HepG2 (cell line): ENCODE results near the gene ADIPOR2. TPM values are rescaled to one million over a fixed set of nuclear protein-coding genes. Genes with fewer than 3 reads are reported as not detected.

Source experiments
- AGO1 ChIP-seq: fragments of 200-400 bp; formaldehyde crosslinking; IDR thresholded peaks from 2 replicates; pipeline ENCODE4 v1.6.1; 2017; ENCODE audit warnings: mild to moderate bottlenecking, low read depth, low read length, moderate library complexity; ENCODE audit not compliant: poor library complexity, severe bottlenecking
- FOXK1 ChIP-seq: sonication (generic); formaldehyde crosslinking; IDR thresholded peaks from 2 replicates; pipeline ENCODE4 v1.4.0; 2020; ENCODE audit warnings: low read depth, missing genetic modification reagents, borderline replicate concordance
- GABPA ChIP-seq, 2 experiments: IDR thresholded peaks; 2 replicates each; pipeline ENCODE4 v1.6.1; 2011 to 2016; ENCODE audit warnings: low read depth in 2 of 2, low read length in 1 of 2, missing biosample characterization in 1 of 2, missing genetic modification characterization in 1 of 2
- HNF1B ChIP-seq: sonication (generic); formaldehyde crosslinking; IDR thresholded peaks from 2 replicates; pipeline ENCODE4 v1.5.1; 2020; ENCODE audit warnings: mild to moderate bottlenecking, moderate library complexity, missing genetic modification reagents
- KAT8 ChIP-seq: IDR thresholded peaks from 2 replicates; pipeline ENCODE4 v1.6.1; 2016; ENCODE audit warnings: missing genetic modification reagents, missing compliant biosample characterization
- PCBP1 ChIP-seq: fragments of 200-400 bp; formaldehyde crosslinking; IDR thresholded peaks from 2 replicates; pipeline ENCODE4 v1.6.1; 2017; ENCODE audit warnings: mild to moderate bottlenecking, low read depth, low read length, borderline replicate concordance
- PPARG ChIP-seq: conservative IDR thresholded peaks from 2 replicates; pipeline ENCODE4 v1.6.1; 2016; ENCODE audit warnings: missing biosample characterization, missing genetic modification reagents
- THAP11 ChIP-seq: IDR thresholded peaks from 2 replicates; pipeline ENCODE4 v1.6.1; 2016; ENCODE audit warnings: missing biosample characterization, missing genetic modification reagents
- TRAFD1 ChIP-seq: sonication (generic); formaldehyde crosslinking; IDR thresholded peaks from 2 replicates; pipeline ENCODE4 v1.5.1; 2020; ENCODE audit warnings: missing genetic modification reagents, mild to moderate bottlenecking, borderline replicate concordance
- ZFY ChIP-seq: sonication (generic); formaldehyde crosslinking; IDR thresholded peaks from 2 replicates; pipeline ENCODE4 v1.4.0; 2020; ENCODE audit warnings: missing genetic modification reagents
- ZNF136 ChIP-seq: sonication (generic); formaldehyde crosslinking; IDR thresholded peaks from 2 replicates; pipeline ENCODE4 v1.8.1; 2022; ENCODE audit warnings: low read depth, mild to moderate bottlenecking, moderate library complexity, missing genetic modification reagents
- ZNF367 ChIP-seq: sonication (generic); formaldehyde crosslinking; IDR thresholded peaks from 2 replicates; pipeline ENCODE4 v1.4.0; 2020; ENCODE audit warnings: missing genetic modification reagents, borderline replicate concordance
- ZNF557 ChIP-seq: sonication (generic); formaldehyde crosslinking; IDR thresholded peaks from 2 replicates; pipeline ENCODE4 v1.4.0; 2020; ENCODE audit warnings: missing genetic modification reagents
- ZNF83 ChIP-seq: sonication (generic); formaldehyde crosslinking; IDR thresholded peaks from 2 replicates; pipeline ENCODE4 v1.4.0; 2020; ENCODE audit warnings: missing genetic modification reagents, mild to moderate bottlenecking, borderline replicate concordance
- polyA plus RNA-seq, 8 experiments: library from polyadenylated mRNA; depleted of rRNA in 3 of 8; stranded (reverse) in 7 of 8; unstranded in 1 of 8; fragments of >200 nt; fragmentation: Illumina TruSeq in 4 of 8; extraction: Trizol in 4 of 8; gene quantifications; 2 replicates each; pipeline versions ENCODE4 v1.2.1 to v1.2.3, GENCODE V29; 2011 to 2016; ENCODE audit warnings: low read depth in 4 of 8, missing spikeins in 1 of 8, mixed read lengths in 1 of 8; ENCODE audit not compliant: insufficient read depth in 1 of 8
- total RNA-seq, 5 experiments: library from RNA; depleted of rRNA; stranded (reverse); fragments of >200 nt; fragmentation: Illumina TruSeq; extraction: Trizol; gene quantifications; 2 replicates each; pipeline ENCODE4 v1.2.3, GENCODE V29; 2016; ENCODE audit warnings: low read depth in 1 of 5
- TF ChIP-seq, protein P1 (sequence below): sonication (generic); formaldehyde crosslinking; IDR thresholded peaks from 2 replicates; pipeline ENCODE4 v1.9.0; 2021; ENCODE audit warnings: mild to moderate bottlenecking, missing genetic modification reagents
- TF ChIP-seq, protein P2 (sequence below): sonication (generic); formaldehyde crosslinking; IDR thresholded peaks from 2 replicates; pipeline ENCODE4 v1.4.0; 2020; ENCODE audit warnings: missing genetic modification reagents, mild to moderate bottlenecking, borderline replicate concordance

Gene ADIPOR2
- total and polyA plus RNA-seq, 2 of the 13 experiments (the other 11 are each of a cell fraction or from before 2014, with no cell fraction given), result 35.2 to 52.2 TPM

- TF ChIP-seq, protein P1, sequence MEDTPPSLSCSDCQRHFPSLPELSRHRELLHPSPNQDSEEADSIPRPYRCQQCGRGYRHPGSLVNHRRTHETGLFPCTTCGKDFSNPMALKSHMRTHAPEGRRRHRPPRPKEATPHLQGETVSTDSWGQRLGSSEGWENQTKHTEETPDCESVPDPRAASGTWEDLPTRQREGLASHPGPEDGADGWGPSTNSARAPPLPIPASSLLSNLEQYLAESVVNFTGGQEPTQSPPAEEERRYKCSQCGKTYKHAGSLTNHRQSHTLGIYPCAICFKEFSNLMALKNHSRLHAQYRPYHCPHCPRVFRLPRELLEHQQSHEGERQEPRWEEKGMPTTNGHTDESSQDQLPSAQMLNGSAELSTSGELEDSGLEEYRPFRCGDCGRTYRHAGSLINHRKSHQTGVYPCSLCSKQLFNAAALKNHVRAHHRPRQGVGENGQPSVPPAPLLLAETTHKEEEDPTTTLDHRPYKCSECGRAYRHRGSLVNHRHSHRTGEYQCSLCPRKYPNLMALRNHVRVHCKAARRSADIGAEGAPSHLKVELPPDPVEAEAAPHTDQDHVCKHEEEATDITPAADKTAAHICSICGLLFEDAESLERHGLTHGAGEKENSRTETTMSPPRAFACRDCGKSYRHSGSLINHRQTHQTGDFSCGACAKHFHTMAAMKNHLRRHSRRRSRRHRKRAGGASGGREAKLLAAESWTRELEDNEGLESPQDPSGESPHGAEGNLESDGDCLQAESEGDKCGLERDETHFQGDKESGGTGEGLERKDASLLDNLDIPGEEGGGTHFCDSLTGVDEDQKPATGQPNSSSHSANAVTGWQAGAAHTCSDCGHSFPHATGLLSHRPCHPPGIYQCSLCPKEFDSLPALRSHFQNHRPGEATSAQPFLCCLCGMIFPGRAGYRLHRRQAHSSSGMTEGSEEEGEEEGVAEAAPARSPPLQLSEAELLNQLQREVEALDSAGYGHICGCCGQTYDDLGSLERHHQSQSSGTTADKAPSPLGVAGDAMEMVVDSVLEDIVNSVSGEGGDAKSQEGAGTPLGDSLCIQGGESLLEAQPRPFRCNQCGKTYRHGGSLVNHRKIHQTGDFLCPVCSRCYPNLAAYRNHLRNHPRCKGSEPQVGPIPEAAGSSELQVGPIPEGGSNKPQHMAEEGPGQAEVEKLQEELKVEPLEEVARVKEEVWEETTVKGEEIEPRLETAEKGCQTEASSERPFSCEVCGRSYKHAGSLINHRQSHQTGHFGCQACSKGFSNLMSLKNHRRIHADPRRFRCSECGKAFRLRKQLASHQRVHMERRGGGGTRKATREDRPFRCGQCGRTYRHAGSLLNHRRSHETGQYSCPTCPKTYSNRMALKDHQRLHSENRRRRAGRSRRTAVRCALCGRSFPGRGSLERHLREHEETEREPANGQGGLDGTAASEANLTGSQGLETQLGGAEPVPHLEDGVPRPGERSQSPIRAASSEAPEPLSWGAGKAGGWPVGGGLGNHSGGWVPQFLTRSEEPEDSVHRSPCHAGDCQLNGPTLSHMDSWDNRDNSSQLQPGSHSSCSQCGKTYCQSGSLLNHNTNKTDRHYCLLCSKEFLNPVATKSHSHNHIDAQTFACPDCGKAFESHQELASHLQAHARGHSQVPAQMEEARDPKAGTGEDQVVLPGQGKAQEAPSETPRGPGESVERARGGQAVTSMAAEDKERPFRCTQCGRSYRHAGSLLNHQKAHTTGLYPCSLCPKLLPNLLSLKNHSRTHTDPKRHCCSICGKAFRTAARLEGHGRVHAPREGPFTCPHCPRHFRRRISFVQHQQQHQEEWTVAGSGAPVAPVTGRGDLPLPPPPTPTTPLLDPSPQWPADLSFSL (CRISPR knock-in tag), result no peak
- no peak for TF ChIP-seq ZNF557 (CRISPR knock-in tag)
- peak; percentile 46; the same call in 1 of the 2 replicates for TF ChIP-seq PPARG (CRISPR knock-in tag)
- TF ChIP-seq, protein P2, sequence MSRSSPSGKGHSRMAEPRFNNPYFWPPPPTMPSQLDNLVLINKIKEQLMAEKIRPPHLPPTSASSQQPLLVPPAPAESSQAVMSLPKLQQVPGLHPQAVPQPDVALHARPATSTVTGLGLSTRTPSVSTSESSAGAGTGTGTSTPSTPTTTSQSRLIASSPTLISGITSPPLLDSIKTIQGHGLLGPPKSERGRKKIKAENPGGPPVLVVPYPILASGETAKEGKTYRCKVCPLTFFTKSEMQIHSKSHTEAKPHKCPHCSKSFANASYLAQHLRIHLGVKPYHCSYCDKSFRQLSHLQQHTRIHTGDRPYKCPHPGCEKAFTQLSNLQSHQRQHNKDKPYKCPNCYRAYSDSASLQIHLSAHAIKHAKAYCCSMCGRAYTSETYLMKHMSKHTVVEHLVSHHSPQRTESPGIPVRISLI (CRISPR knock-in tag), result peak; percentile 47; the same call in 1 of the 2 replicates
- peak; percentile 64; the same call in 1 of the 2 replicates for TF ChIP-seq FOXK1 (CRISPR knock-in tag)
- no peak for TF ChIP-seq GABPA (IDR thresholded peaks at IDR 0.05; ENCODE audit: low read depth, low read length)
- TF ChIP-seq GABPA (CRISPR knock-in tag; IDR thresholded peaks at IDR 0.05; ENCODE audit: low read depth), result no peak
- TF ChIP-seq TRAFD1, result no peak
- TF ChIP-seq THAP11 (CRISPR knock-in tag), result peak; percentile 75
- no peak for TF ChIP-seq KAT8 (CRISPR knock-in tag)
- TF ChIP-seq ZNF367 (CRISPR knock-in tag), result no peak
- no peak for TF ChIP-seq PCBP1
- TF ChIP-seq AGO1, result no peak
- no peak for TF ChIP-seq ZNF136 (CRISPR knock-in tag)
- no peak for TF ChIP-seq ZNF83
- TF ChIP-seq ZFY (CRISPR knock-in tag), result no peak
- peak; percentile 58; the same call in 1 of the 2 replicates for TF ChIP-seq HNF1B (CRISPR knock-in tag)
Observed at GRCh38 chr12:1660304-1661187, 30.3 kb upstream of the ADIPOR2 start (continued).
